ENCODE data around the gene C1orf35.

- TF ChIP-seq CTCF (IDR thresholded peaks at IDR 0.05; ENCODE audit: low read length) (no peak), EZH2 (optimal IDR thresholded peaks at IDR 0.05; ENCODE audit: low read depth, low read length) (no peak), EZH2phosphoT487 (IDR thresholded peaks at IDR 0.05; ENCODE audit: low read length) (no peak)
Measured at GRCh38 chr1:228063251-228064191, 39.6 kb downstream of the C1orf35 start.
